HEK293 (cell line): ENCODE measurements around the gene MRPL18.

Source experiments
- CTCF ChIA-PET: fragments of 350-600 bp; formaldehyde crosslinking; extraction: SDS; loops from one replicate; lab custom pipeline; 2021; ENCODE audit warnings: antibody characterized with exemption; lab: Yijun Ruan, JAX
- POLR2A ChIA-PET: fragments of 300-600 bp; formaldehyde crosslinking; extraction: SDS; loops from one replicate; lab custom pipeline; 2020; ENCODE audit warnings: antibody characterized with exemption, inconsistent platforms; lab: Yijun Ruan, JAX
- H3K27ac ChIP-seq: fragments of 200-500 bp; sonication (Bioruptor generic); 2 replicates; pipeline ENCODE4 v1.5.1; 2014; ENCODE audit warnings: low read depth, low read length, control low read depth, inconsistent platforms; ENCODE audit errors: extremely low read depth
- H3K36me3 ChIP-seq, 2 experiments: fragments of 200-500 bp in 1 of 2; sonication (Bioruptor generic) in 1 of 2; 1 replicate in 1 of 2; 2 replicates in 1 of 2; pipeline ENCODE4 v1.5.1; 2014 to 2017; ENCODE audit warnings: inconsistent platforms in 2 of 2, low read length in 2 of 2; ENCODE audit not compliant: control insufficient read depth in 2 of 2, insufficient read depth in 1 of 2
- H3K4me1 ChIP-seq: fragments of 200-500 bp; sonication (Bioruptor generic); 2 replicates; pipeline ENCODE4 v1.5.1; 2014; ENCODE audit warnings: mild to moderate bottlenecking, low read length, inconsistent platforms; ENCODE audit not compliant: control insufficient read depth, insufficient read depth
- H3K4me3 ChIP-seq: 2 replicates; pipeline ENCODE4 v1.5.1; 2011; ENCODE audit warnings: low read depth, mild to moderate bottlenecking, control low read depth, low read length, moderate library complexity
- H3K9me3 ChIP-seq: fragments of 200-500 bp; sonication (Bioruptor generic); 2 replicates; pipeline ENCODE4 v1.5.1; 2014; ENCODE audit warnings: low read depth, low read length, inconsistent platforms; ENCODE audit not compliant: control insufficient read depth, insufficient read depth
- GLI2 ChIP-seq: fragments of 450-650 bp; formaldehyde crosslinking; IDR thresholded peaks from 2 replicates; pipeline ENCODE4; 2017; ENCODE audit warnings: missing biosample characterization, missing genetic modification characterization, low read depth, borderline replicate concordance
- INSM2 ChIP-seq: fragments of 450-650 bp; formaldehyde crosslinking; IDR thresholded peaks from 2 replicates; pipeline ENCODE4 v1.5.1; 2016; ENCODE audit warnings: missing biosample characterization, missing genetic modification characterization
- KLF17 ChIP-seq: fragments of 450-650 bp; formaldehyde crosslinking; IDR thresholded peaks from 2 replicates; pipeline ENCODE4 v1.5.1; 2016; ENCODE audit warnings: missing biosample characterization, missing genetic modification characterization
- RBAK ChIP-seq: fragments of 450-650 bp; formaldehyde crosslinking; IDR thresholded peaks from 2 replicates; pipeline ENCODE4 v1.5.1; 2016; ENCODE audit warnings: missing biosample characterization, missing genetic modification characterization
- ZBTB11 ChIP-seq: fragments of 450-650 bp; formaldehyde crosslinking; conservative IDR thresholded peaks from 2 replicates; pipeline ENCODE4 v1.5.1; 2016; ENCODE audit warnings: low read depth, missing biosample characterization, missing genetic modification characterization
- ZBTB21 ChIP-seq: fragments of 450-650 bp; formaldehyde crosslinking; IDR thresholded peaks from 2 replicates; pipeline ENCODE4 v1.5.1; 2017; ENCODE audit warnings: missing biosample characterization, missing genetic modification characterization
- ZBTB26 ChIP-seq: fragments of 450-650 bp; formaldehyde crosslinking; optimal IDR thresholded peaks from 2 replicates; pipeline ENCODE3; 2016; ENCODE audit warnings: missing biosample characterization, mild to moderate bottlenecking, missing genetic modification characterization
- ZFP3 ChIP-seq: fragments of 450-650 bp; formaldehyde crosslinking; IDR thresholded peaks from 2 replicates; pipeline ENCODE4 v1.5.1; 2016; ENCODE audit warnings: low read depth, missing biosample characterization, missing genetic modification characterization
- ZNF157 ChIP-seq: fragments of 450-650 bp; formaldehyde crosslinking; IDR thresholded peaks from 2 replicates; pipeline ENCODE4 v1.5.1; 2016; ENCODE audit warnings: missing biosample characterization, missing genetic modification characterization
- ZNF311 ChIP-seq: fragments of 450-650 bp; formaldehyde crosslinking; IDR thresholded peaks from 2 replicates; pipeline ENCODE4 v1.5.1; 2017; ENCODE audit warnings: missing biosample characterization, missing genetic modification characterization, borderline replicate concordance
- ZNF341 ChIP-seq: fragments of 450-650 bp; formaldehyde crosslinking; IDR thresholded peaks from 2 replicates; pipeline ENCODE4; 2016; ENCODE audit warnings: low read depth, missing biosample characterization, missing genetic modification characterization
- ZNF350 ChIP-seq: fragments of 450-650 bp; formaldehyde crosslinking; IDR thresholded peaks from 2 replicates; pipeline ENCODE4 v1.5.0; 2017; ENCODE audit warnings: missing biosample characterization, mild to moderate bottlenecking, missing genetic modification characterization
- ZNF354C ChIP-seq: fragments of 450-650 bp; formaldehyde crosslinking; IDR thresholded peaks from 2 replicates; pipeline ENCODE4 v1.5.1; 2016; ENCODE audit warnings: missing biosample characterization, missing genetic modification characterization, low read depth, borderline replicate concordance
- ZNF530 ChIP-seq: fragments of 450-650 bp; formaldehyde crosslinking; IDR thresholded peaks from 2 replicates; pipeline ENCODE4 v1.5.1; 2016; ENCODE audit warnings: low read depth, missing biosample characterization, missing genetic modification characterization
- ZNF596 ChIP-seq: fragments of 450-650 bp; IDR thresholded peaks from 2 replicates; pipeline ENCODE4 v1.5.0; 2018; ENCODE audit warnings: missing biosample characterization, mild to moderate bottlenecking, missing genetic modification characterization, moderate library complexity
- ZNF629 ChIP-seq: fragments of 450-650 bp; formaldehyde crosslinking; IDR thresholded peaks from 2 replicates; pipeline ENCODE4 v1.5.1; 2017; ENCODE audit warnings: missing biosample characterization, missing genetic modification characterization
- TF ChIP-seq, protein P1 (sequence below): fragments of 450-650 bp; formaldehyde crosslinking; IDR thresholded peaks from 2 replicates; pipeline ENCODE4 v1.5.1; 2017; ENCODE audit warnings: missing biosample characterization, missing genetic modification characterization
- TF ChIP-seq, protein P2 (sequence below): fragments of 450-650 bp; formaldehyde crosslinking; IDR thresholded peaks from 2 replicates; pipeline ENCODE4 v1.5.1; 2016; ENCODE audit warnings: missing biosample characterization, missing genetic modification characterization

The MRPL18 gene

GRCh38 chr6:159800141-159800865 is 10.0 kb downstream of the MRPL18 start, which contains the start of gene PNLDC1:
Gene PNLDC1 (plus strand): TSS chr6:159800276. CDS start chr6:159800308, 32 bp downstream.
- Histone ChIP-seq H3K9me3 (no peaks in the 10 kb centered on the region), H3K4me1 (no peaks in the 10 kb centered on the region), H3K4me3 (no peak within 1 kb of the TSS), H3K27ac (no peak within 1 kb of the TSS), H3K36me3 (peaks cover 27 to 43% of the 10 kb centered on the region in 2 experiments)
- ChIA-PET POLR2A (interaction anchor here (0.6 to 1.8 kb wide), 3 partner anchors 10 to 73 kb away, joined by 3 to 11 read pairs (median 3); partner anchors contain the start of genes ACAT2, MRPL18, TCP1 and WTAP), CTCF (no interaction called here)
- TF ChIP-seq KLF17 (tag by site-specific recombination), result no peak

- CTCF ChIA-PET, result no interaction called here
- peaks cover 13 to 30% of the 10 kb centered on the region in 2 experiments; a peak in 2 of 3 replicates for H3K36me3 ChIP-seq
- no peak for TF ChIP-seq ZNF354C (tag by site-specific recombination)
- TF ChIP-seq, protein P1, sequence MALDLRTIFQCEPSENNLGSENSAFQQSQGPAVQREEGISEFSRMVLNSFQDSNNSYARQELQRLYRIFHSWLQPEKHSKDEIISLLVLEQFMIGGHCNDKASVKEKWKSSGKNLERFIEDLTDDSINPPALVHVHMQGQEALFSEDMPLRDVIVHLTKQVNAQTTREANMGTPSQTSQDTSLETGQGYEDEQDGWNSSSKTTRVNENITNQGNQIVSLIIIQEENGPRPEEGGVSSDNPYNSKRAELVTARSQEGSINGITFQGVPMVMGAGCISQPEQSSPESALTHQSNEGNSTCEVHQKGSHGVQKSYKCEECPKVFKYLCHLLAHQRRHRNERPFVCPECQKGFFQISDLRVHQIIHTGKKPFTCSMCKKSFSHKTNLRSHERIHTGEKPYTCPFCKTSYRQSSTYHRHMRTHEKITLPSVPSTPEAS, result no peak
- no peak for TF ChIP-seq ZNF341 (tag by site-specific recombination)
- no peak for TF ChIP-seq ZNF530
- TF ChIP-seq ZBTB26 (tag by site-specific recombination), result no peak
- no peak for TF ChIP-seq RBAK (tag by site-specific recombination)
- TF ChIP-seq ZBTB11, result no peak
- no peak for TF ChIP-seq ZNF629 (tag by site-specific recombination)
- no peak for TF ChIP-seq ZNF596
- TF ChIP-seq ZNF350 (tag by site-specific recombination), result no peak
- no peaks in the 10 kb centered on the region for H3K4me1 ChIP-seq
- POLR2A ChIA-PET, result no interaction called here
- no peaks in the 10 kb centered on the region for H3K9me3 ChIP-seq
- no peak overlapping the region for H3K4me3 ChIP-seq
- H3K27ac ChIP-seq, result no peak overlapping the region
Measured at GRCh38 chr6:159801935-159802334, 11.7 kb downstream of the MRPL18 start.

DNA sequence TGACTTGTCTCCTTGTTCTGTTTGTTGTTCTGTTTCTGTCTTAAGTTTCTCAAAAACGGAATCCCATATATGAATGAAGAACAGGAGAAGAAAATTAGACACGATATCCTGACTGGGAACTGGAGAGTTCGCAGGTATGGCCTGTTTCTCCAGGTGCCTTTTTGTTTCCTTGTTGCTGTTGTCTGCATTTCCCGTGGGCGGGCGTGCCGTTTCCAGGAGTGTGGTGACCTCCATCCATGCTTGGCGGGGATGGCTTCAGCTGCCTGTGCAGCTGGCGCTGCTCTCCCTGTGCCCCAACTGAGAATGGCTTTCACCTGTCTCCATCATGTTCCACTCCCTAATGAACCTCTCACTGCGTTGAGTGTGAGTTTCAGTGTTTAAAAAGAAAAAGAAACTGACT is 14.2 kb downstream of the MRPL18 start:
- Histone ChIP-seq H3K27ac (no peak overlapping the region), H3K4me3 (no peak overlapping the region), H3K4me1 (peaks cover 4% of the 10 kb centered on the region), H3K9me3 (no peaks in the 10 kb centered on the region), H3K36me3 (peaks cover 0 to 4% of the 10 kb centered on the region in 2 experiments; a peak in 1 of 3 replicates)
- TF ChIP-seq, protein P2, sequence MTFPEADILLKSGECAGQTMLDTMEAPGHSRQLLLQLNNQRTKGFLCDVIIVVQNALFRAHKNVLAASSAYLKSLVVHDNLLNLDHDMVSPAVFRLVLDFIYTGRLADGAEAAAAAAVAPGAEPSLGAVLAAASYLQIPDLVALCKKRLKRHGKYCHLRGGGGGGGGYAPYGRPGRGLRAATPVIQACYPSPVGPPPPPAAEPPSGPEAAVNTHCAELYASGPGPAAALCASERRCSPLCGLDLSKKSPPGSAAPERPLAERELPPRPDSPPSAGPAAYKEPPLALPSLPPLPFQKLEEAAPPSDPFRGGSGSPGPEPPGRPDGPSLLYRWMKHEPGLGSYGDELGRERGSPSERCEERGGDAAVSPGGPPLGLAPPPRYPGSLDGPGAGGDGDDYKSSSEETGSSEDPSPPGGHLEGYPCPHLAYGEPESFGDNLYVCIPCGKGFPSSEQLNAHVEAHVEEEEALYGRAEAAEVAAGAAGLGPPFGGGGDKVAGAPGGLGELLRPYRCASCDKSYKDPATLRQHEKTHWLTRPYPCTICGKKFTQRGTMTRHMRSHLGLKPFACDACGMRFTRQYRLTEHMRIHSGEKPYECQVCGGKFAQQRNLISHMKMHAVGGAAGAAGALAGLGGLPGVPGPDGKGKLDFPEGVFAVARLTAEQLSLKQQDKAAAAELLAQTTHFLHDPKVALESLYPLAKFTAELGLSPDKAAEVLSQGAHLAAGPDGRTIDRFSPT (tag by site-specific recombination), result no peak
- TF ChIP-seq ZBTB21 (no peak), GLI2 (tag by site-specific recombination) (no peak), ZNF157 (tag by site-specific recombination) (no peak), ZFP3 (tag by site-specific recombination) (no peak), ZNF311 (tag by site-specific recombination) (no peak), INSM2 (tag by site-specific recombination) (no peak)
- ChIA-PET POLR2A (no interaction called here), CTCF (interaction anchor here (0.6 kb wide), 1 partner anchor 84 kb away, joined by 4 read pairs; no protein-coding TSS in a partner anchor)
